Measurements from ENCODE around the gene KIF1B.
"Not testable (repeated sequence)": the region's sequence is repeated elsewhere in the genome, so short reads cannot be mapped to it uniquely, and the experiment has no call there.

Gene KIF1B

DNA sequence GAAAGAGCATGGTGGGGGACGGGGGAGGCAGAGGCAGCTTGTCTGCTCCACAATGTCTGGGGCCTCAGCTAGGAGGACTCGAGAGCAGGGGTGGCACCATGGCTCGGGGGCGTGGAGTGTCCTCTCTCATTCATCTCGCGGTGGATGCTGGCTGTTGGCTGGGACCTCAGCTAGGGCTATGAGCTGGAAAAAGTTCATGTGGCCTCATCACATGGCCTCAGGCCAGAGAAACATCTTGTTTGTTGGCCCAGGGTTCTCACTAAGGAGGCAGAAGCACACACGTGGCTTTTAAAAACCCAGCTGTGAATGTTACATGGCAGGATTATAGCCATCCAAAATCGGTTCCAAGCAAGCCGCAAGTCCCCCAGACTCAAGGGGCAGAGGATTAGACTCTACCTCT, 213.7 kb downstream of the KIF1B start:
- Histone ChIP-seq H3K9ac (ENCODE audit: low read length) (no peak overlapping the region), H3K27ac (ENCODE audit: low read depth, low read length) (no peak overlapping the region), H3K27me3 (ENCODE audit: control insufficient read depth, insufficient read depth, low read length) (no peaks in the 10 kb centered on the region), H3K4me1 (ENCODE audit: control insufficient read depth, insufficient read depth, low read length) (no peaks in the 10 kb centered on the region), H3K36me3 (ENCODE audit: control insufficient read depth, insufficient read depth, low read length) (peaks cover 5% of the 10 kb centered on the region), H3K4me3 (ENCODE audit: low read length) (no peak overlapping the region)

DNA sequence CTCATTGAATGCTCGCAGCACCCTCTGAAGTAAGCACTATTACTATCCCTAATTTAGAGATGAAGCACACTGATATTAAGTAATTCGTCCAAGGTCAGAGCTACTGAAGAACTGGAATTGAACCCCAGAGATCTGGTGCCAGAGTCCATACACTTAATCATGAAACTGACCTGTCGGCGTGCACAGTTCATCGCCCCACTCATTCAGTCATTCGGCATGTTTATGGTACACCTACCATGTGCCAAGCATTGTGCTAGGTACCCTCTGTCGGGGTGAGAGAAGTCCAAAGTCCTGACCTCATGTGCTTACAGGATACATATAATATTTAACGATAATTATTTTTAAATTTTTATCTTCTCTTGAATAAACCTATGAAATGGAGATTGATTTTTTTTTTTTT, 214.3 kb downstream of the KIF1B start:
- peaks cover under 1% of the 10 kb centered on the region for H3K4me1 ChIP-seq (ENCODE audit: control insufficient read depth, insufficient read depth, low read length)
- H3K27ac ChIP-seq (ENCODE audit: low read depth, low read length), result no peak overlapping the region
- no peak overlapping the region for H3K4me3 ChIP-seq (ENCODE audit: low read length)
- peaks cover under 1% of the 10 kb centered on the region for H3K36me3 ChIP-seq (ENCODE audit: control insufficient read depth, insufficient read depth, low read length)
- no peaks in the 10 kb centered on the region for H3K27me3 ChIP-seq (ENCODE audit: control insufficient read depth, insufficient read depth, low read length)
- no peak overlapping the region for H3K9ac ChIP-seq (ENCODE audit: low read length)

DNA sequence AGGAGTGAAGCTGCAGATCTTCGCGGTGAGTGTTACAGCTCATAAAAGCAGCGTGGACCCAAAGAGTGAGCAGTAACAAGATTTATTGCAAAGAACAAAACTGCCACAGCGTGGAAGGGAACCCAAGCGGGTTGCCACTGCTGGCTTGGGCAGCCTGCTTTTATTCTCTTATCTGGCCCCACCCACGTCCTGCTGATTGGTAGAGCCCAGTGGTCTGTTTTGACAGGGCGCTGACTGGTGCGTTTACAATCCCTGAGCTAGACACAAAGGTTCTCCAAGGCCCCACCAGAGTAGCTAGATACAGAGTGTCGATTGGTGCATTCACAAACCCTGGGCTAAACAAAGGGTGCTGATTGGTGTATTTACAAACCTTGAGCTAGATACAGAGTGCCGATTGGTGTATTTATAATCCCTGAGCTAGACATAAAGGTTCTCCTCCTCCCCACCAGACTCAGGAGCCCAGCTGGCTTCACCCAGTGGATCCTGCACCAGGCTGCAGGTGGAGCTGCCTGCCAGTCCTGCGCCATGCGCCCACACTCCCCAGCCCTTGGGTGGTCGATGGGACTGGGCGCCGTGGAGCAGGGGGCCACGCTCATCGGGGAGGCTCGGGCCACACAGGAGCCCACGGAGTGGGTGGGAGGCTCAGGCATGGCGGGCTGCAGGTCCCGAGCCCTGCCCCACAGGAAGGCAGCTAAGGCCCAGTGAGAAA, 215.6 kb downstream of the KIF1B start:
- H3K4me1 ChIP-seq (ENCODE audit: control insufficient read depth, insufficient read depth, low read length); H3K36me3 ChIP-seq (ENCODE audit: control insufficient read depth, insufficient read depth, low read length); H3K27me3 ChIP-seq (ENCODE audit: control insufficient read depth, insufficient read depth, low read length); H3K4me3 ChIP-seq (ENCODE audit: low read length); H3K9ac ChIP-seq (ENCODE audit: low read length); H3K27ac ChIP-seq (ENCODE audit: low read depth, low read length): not testable (repeated sequence)

DNA sequence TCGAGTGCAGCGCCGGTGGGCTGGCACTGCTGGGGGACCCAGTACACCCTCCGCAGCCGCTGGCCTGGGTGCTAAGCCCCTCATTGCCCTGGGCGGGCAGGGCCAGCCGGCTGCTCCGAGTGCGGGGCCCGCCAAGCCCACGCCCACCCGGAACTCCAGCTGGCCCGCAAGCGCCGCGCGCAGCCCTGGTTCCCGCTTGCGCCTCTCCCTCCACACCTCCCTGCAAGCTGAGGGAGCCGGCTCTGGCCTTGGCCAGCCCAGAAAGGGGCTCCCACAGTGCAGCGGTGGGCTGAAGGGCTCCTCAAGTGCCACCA, 216.1 kb downstream of the KIF1B start:
- not testable (repeated sequence) for H3K27ac ChIP-seq (ENCODE audit: low read depth, low read length); H3K27me3 ChIP-seq (ENCODE audit: control insufficient read depth, insufficient read depth, low read length); H3K36me3 ChIP-seq (ENCODE audit: control insufficient read depth, insufficient read depth, low read length); H3K4me1 ChIP-seq (ENCODE audit: control insufficient read depth, insufficient read depth, low read length); H3K4me3 ChIP-seq (ENCODE audit: low read length); H3K9ac ChIP-seq (ENCODE audit: low read length)

DNA sequence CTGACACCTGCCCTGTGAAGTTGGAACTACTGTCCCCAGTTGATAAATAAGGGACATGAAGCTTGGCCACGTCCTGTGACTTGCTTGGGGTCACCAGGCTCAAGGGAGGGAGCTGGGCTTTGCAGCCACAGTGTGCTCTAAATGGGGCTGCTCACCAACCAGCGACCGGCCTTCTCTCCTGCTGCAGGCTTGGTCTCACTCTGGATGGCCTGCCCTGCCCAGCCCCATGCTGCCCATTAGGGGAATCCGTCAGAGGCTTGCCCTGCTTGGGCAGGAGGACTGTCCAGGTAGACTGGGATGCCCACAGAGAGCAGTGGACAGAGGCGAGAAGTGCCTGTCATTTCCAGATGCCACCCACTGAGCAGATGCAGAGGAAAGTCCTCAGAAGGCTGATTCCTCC, 218.6 kb downstream of the KIF1B start:
- H3K36me3 ChIP-seq (ENCODE audit: control insufficient read depth, insufficient read depth, low read length), result no peaks in the 10 kb centered on the region
- peaks cover 4% of the 10 kb centered on the region for H3K4me1 ChIP-seq (ENCODE audit: control insufficient read depth, insufficient read depth, low read length)
- no peak overlapping the region for H3K27ac ChIP-seq (ENCODE audit: low read depth, low read length)
- H3K4me3 ChIP-seq (ENCODE audit: low read length), result no peak overlapping the region
- H3K9ac ChIP-seq (ENCODE audit: low read length), result no peak overlapping the region
- no peaks in the 10 kb centered on the region for H3K27me3 ChIP-seq (ENCODE audit: control insufficient read depth, insufficient read depth, low read length)

DNA sequence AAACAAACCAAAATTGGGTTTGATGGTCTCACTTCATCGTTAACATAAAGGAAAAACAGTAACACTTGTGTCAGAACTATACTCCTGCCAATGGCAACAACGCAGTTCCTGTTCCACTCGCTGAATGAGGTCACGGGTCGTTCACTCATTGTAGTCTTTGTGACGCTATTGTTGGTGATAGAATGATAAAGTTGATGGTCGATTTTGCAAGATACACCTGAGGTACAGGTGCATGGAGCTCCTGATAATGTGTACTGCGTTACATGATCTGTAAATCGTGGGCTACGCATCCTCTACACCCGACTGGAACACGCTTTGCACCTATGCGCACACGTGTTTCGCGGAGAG, 219.5 kb downstream of the KIF1B start:
- H3K4me3 ChIP-seq (ENCODE audit: low read length), result peak overlapping the region; percentile 94
- peak overlapping the region; percentile 50 for H3K9ac ChIP-seq (ENCODE audit: low read length)
- H3K36me3 ChIP-seq (ENCODE audit: control insufficient read depth, insufficient read depth, low read length), result no peaks in the 10 kb centered on the region
- H3K27ac ChIP-seq (ENCODE audit: low read depth, low read length), result no peak overlapping the region
- H3K4me1 ChIP-seq (ENCODE audit: control insufficient read depth, insufficient read depth, low read length), result peaks cover 4% of the 10 kb centered on the region
- no peaks in the 10 kb centered on the region for H3K27me3 ChIP-seq (ENCODE audit: control insufficient read depth, insufficient read depth, low read length)

DNA sequence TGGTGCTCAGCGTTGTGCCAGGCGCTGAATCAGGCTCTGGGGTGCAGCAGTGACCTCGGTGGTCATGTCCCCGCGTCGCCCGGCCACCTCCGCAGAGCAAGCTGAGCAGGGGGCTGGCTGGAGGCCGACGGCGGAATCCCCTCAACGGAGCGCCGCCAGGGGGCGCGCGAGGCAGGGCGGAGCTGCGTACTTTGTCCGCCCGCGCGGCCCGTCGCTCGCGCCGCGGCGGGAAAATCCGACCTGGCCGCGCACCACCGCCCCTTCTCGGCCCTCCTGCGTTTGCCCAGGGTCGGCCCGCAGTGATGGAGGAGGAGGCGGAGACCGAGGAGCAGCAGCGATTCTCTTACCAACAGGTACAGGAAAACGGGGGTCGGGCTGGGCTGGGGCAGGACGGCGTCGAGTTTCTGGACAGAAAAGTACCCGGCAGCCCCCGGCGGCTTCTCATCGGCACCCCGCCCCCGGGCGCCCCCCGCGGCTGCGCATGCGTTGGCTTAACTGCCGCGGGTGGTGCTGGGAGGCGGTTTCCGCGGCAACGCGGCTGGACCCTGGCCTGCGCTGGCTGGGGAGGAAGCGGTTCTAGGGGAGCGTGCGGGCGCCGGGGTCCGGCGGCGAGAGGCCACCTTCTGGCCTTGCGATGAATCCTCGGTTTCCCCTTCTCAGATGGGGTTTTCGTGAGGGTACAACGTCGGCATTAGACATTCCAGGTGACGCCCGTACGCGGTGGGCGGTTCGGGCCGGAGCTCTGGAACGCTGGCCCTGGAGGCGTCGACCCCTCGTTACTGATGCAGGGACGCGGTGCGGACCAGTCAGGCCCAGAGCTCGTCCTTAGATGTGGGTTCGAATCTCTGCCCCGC, 220.1 kb downstream of the KIF1B start, which contains the start of gene CENPS:
Gene CENPS, plus strand, starts transcription at position 218 of the 854 bp plus-strand sequence. Its CDS starts 85 bp downstream, at position 303.
- peak within 1 kb of the TSS; percentile 75 for H3K27ac ChIP-seq (ENCODE audit: low read depth, low read length)
- H3K4me3 ChIP-seq (ENCODE audit: low read length), result peak within 1 kb of the TSS; percentile 94
- H3K9ac ChIP-seq (ENCODE audit: low read length), result peak within 1 kb of the TSS; percentile 54
- H3K4me1 ChIP-seq (ENCODE audit: control insufficient read depth, insufficient read depth, low read length), result peaks cover 4% of the 10 kb centered on the region
- no peaks in the 10 kb centered on the region for H3K27me3 ChIP-seq (ENCODE audit: control insufficient read depth, insufficient read depth, low read length)
- H3K36me3 ChIP-seq (ENCODE audit: control insufficient read depth, insufficient read depth, low read length), result no peaks in the 10 kb centered on the region
